Fibroblast of gingiva (primary cell): ENCODE results near the gene HADHA.
"Not testable (repeated sequence)": the region's sequence is repeated elsewhere in the genome, so short reads cannot be mapped to it uniquely, and the experiment has no call there.

Experiments used
- DNase-seq: peaks from one replicate; pipeline ENCODE4 v3.0.0-alpha.2; 2011; ENCODE audit warnings: low read depth

Gene HADHA

GRCh38 chr2:26173776-26174482 is 70.5 kb downstream of the HADHA start:
- no peak for DNase-seq

GRCh38 chr2:26172871-26173775 is 71.3 kb downstream of the HADHA start, which contains the start of gene GAREM2:
Gene GAREM2, plus strand, starts transcription at chr2:26173088. Its CDS starts 133 bp downstream, at chr2:26173221.
- no peak for DNase-seq

- DNase-seq = no peak
Measured at GRCh38 chr2:26172189-26172870, 72.1 kb downstream of the HADHA start.

- DNase-seq = no peak
Measured at GRCh38 chr2:26170795-26171194, 73.6 kb downstream of the HADHA start.

GRCh38 chr2:26169681-26170414 is 74.6 kb downstream of the HADHA start:
- DNase-seq = no peak

- no peak for DNase-seq
Measured at GRCh38 chr2:26169226-26169625, 75.2 kb downstream of the HADHA start.

- DNase-seq = no peak
Measured at GRCh38 chr2:26168785-26169184, 75.6 kb downstream of the HADHA start.

- not testable (repeated sequence) for DNase-seq
Measured at GRCh38 chr2:26166541-26166940, 77.9 kb downstream of the HADHA start.

- no peak for DNase-seq
Measured at GRCh38 chr2:26165403-26165802, 79.0 kb downstream of the HADHA start.

- no peak for DNase-seq
Measured at GRCh38 chr2:26164641-26165211, 79.7 kb downstream of the HADHA start.

GRCh38 chr2:26164231-26164630 is 80.2 kb downstream of the HADHA start:
- no peak for DNase-seq

GRCh38 chr2:26162963-26163362 is 81.5 kb downstream of the HADHA start:
- no peak for DNase-seq

- DNase-seq = no peak
Measured at GRCh38 chr2:26161926-26162325, 82.5 kb downstream of the HADHA start.

- no peak for DNase-seq
Measured at GRCh38 chr2:26157580-26157979, 86.9 kb downstream of the HADHA start.

GRCh38 chr2:26150243-26150642 is 94.2 kb downstream of the HADHA start:
- no peak for DNase-seq

- no peak for DNase-seq
Measured at GRCh38 chr2:26148501-26148900, 95.9 kb downstream of the HADHA start.

GRCh38 chr2:26144953-26145680 is 99.3 kb downstream of the HADHA start:
- peak; percentile 31 for DNase-seq

- DNase-seq = no peak
Measured at GRCh38 chr2:26144031-26144430, 100.4 kb downstream of the HADHA start.

GRCh38 chr2:26141145-26141769 is 103.2 kb downstream of the HADHA start:
- no peak for DNase-seq
